GM23338 (cell line): ENCODE results near the gene LRRC4B. TPM values are rescaled to one million over a fixed set of nuclear protein-coding genes. Genes with fewer than 3 reads are reported as not detected.

ENCODE experiments used
- ATAC-seq: fragments of 200-7000 bp; cut with Tn5 transposase; 3 replicates; pipeline ENCODE4 v1.9.1; 2020
- DNase-seq: peaks from one replicate; pipeline ENCODE4 v3.0.0-alpha.2; 2015; ENCODE audit warnings: low spot score
- H2AFZ ChIP-seq: fragments of 200-600 bp; sonication (generic); 2 replicates; pipeline ENCODE4 v1.8.0; 2016; ENCODE audit warnings: antibody characterized with exemption, mild to moderate bottlenecking, moderate library complexity
- H3F3A ChIP-seq: fragments of 200-600 bp; sonication (generic); replicated peaks from 2 replicates; pipeline ENCODE4 v1.8.0; 2017; ENCODE audit warnings: antibody characterized with exemption, mixed run types, low read depth
- H3K27ac ChIP-seq: fragments of 200-600 bp; sonication (generic); 2 replicates; pipeline ENCODE4 v1.6.1; 2016; ENCODE audit warnings: low read depth
- H3K27me3 ChIP-seq: fragments of 200-600 bp; sonication (generic); 2 replicates; pipeline ENCODE4 v1.8.0; 2016; ENCODE audit warnings: mild to moderate bottlenecking, mixed run types, moderate library complexity; ENCODE audit not compliant: insufficient read depth
- H3K36me3 ChIP-seq: fragments of 200-600 bp; sonication (generic); 2 replicates; pipeline ENCODE4 v1.8.0; 2016; ENCODE audit warnings: mild to moderate bottlenecking; ENCODE audit not compliant: insufficient read depth
- H3K4me1 ChIP-seq: fragments of 200-600 bp; sonication (generic); 2 replicates; pipeline ENCODE4 v1.8.0; 2016; ENCODE audit warnings: mild to moderate bottlenecking, moderate library complexity; ENCODE audit not compliant: insufficient read depth
- H3K4me2 ChIP-seq: fragments of 200-600 bp; sonication (generic); 2 replicates; pipeline ENCODE4 v1.7.1; 2017; ENCODE audit warnings: mixed run types
- H3K4me3 ChIP-seq: fragments of 200-600 bp; sonication (generic); 2 replicates; pipeline ENCODE4 v1.6.1; 2016; ENCODE audit warnings: mixed run types
- H3K79me2 ChIP-seq: fragments of 200-600 bp; sonication (generic); replicated peaks from 2 replicates; pipeline ENCODE4 v1.8.0; 2017; ENCODE audit warnings: mild to moderate bottlenecking; ENCODE audit not compliant: insufficient read depth
- H3K9me2 ChIP-seq: fragments of 200-600 bp; sonication (generic); 2 replicates; pipeline ENCODE4 v1.8.0; 2017; ENCODE audit not compliant: insufficient read depth
- H4K20me1 ChIP-seq: fragments of 200-600 bp; sonication (generic); replicated peaks from 2 replicates; pipeline ENCODE4 v1.8.0; 2017; ENCODE audit warnings: mild to moderate bottlenecking; ENCODE audit not compliant: insufficient read depth
- H3K27ac Mint-ChIP-seq: 2 replicates; pipeline ENCODE4 v1.8.0; 2020; ENCODE audit warnings: inconsistent platforms, mild to moderate bottlenecking, moderate library complexity, mixed read lengths
- H3K27me3 Mint-ChIP-seq: 3 replicates; pipeline ENCODE4 v1.8.0; 2022; ENCODE audit warnings: low read depth, mild to moderate bottlenecking, moderate library complexity, mixed read lengths, inconsistent platforms; ENCODE audit not compliant: insufficient read depth, poor library complexity
- H3K36me3 Mint-ChIP-seq: 3 replicates; pipeline ENCODE4 v1.8.0; 2021; ENCODE audit warnings: low read depth, mild to moderate bottlenecking, inconsistent platforms, moderate library complexity, mixed read lengths
- H3K4me1 Mint-ChIP-seq: 3 replicates; pipeline ENCODE4 v1.8.0; 2020; ENCODE audit warnings: mild to moderate bottlenecking, inconsistent platforms, mixed read lengths
- H3K4me3 Mint-ChIP-seq: 3 replicates; pipeline ENCODE4 v1.8.0; 2021; ENCODE audit warnings: moderate library complexity, mild to moderate bottlenecking, inconsistent platforms, mixed read lengths
- H3K9me3 Mint-ChIP-seq: 3 replicates; pipeline ENCODE4 v1.8.0; 2020; ENCODE audit warnings: moderate library complexity, mild to moderate bottlenecking, inconsistent platforms, mixed read lengths
- CREB1 ChIP-seq: fragments of 250-450 bp; sonication (Bioruptor Pico); IDR thresholded peaks from 2 replicates; pipeline ENCODE4 v1.5.0; 2020; ENCODE audit warnings: low read depth, mild to moderate bottlenecking, moderate library complexity
- CTCF ChIP-seq, 2 experiments: fragments of 200-600 bp in 1 of 2; sonication (generic) in 1 of 2; conservative IDR thresholded peaks; 2 replicates each; pipeline versions ENCODE4 v1.5.1 to v1.6.1; 2016 to 2017; ENCODE audit warnings: antibody characterized with exemption in 2 of 2, low read depth in 2 of 2, mild to moderate bottlenecking in 2 of 2, moderate library complexity in 1 of 2
- ETS1 ChIP-seq: IDR thresholded peaks from 2 replicates; pipeline ENCODE4 v1.6.1; 2016; ENCODE audit warnings: antibody characterized with exemption
- EZH2 ChIP-seq: fragments of 200-600 bp; sonication (generic); IDR thresholded peaks from one replicate; pipeline ENCODE4 v1.8.0; 2017; ENCODE audit warnings: antibody characterized with exemption, mild to moderate bottlenecking, low read depth; ENCODE audit not compliant: unreplicated experiment
- JUNB ChIP-seq: IDR thresholded peaks from one replicate; pipeline ENCODE4 v1.6.1; 2016; ENCODE audit warnings: antibody characterized with exemption; ENCODE audit not compliant: unreplicated experiment
- NANOG ChIP-seq: IDR thresholded peaks from 2 replicates; pipeline ENCODE4 v1.6.1; 2016; ENCODE audit warnings: antibody characterized with exemption, borderline replicate concordance
- POLR2AphosphoS5 ChIP-seq: IDR thresholded peaks from 2 replicates; pipeline ENCODE4 v1.6.1; 2016; ENCODE audit warnings: antibody characterized with exemption, low read depth
- REST ChIP-seq: IDR thresholded peaks from one replicate; pipeline ENCODE4 v1.6.1; 2018; ENCODE audit warnings: antibody characterized with exemption; ENCODE audit not compliant: unreplicated experiment
- STAT1 ChIP-seq: IDR thresholded peaks from one replicate; pipeline ENCODE4 v1.6.1; 2016; ENCODE audit warnings: antibody characterized with exemption; ENCODE audit not compliant: unreplicated experiment
- ZNF114 ChIP-seq: fragments of 250-450 bp; sonication (Bioruptor Pico); IDR thresholded peaks from 2 replicates; pipeline ENCODE4 v1.5.0; 2020; ENCODE audit warnings: mild to moderate bottlenecking, moderate library complexity
- ZNF331 ChIP-seq: fragments of 250-450 bp; sonication (Bioruptor Pico); IDR thresholded peaks from 2 replicates; pipeline ENCODE4 v1.5.0; 2020; ENCODE audit warnings: low read depth, mild to moderate bottlenecking, moderate library complexity
- ZNF462 ChIP-seq: fragments of 250-450 bp; sonication (Bioruptor Pico); IDR thresholded peaks from 2 replicates; pipeline ENCODE4 v1.5.0; 2020; ENCODE audit warnings: mild to moderate bottlenecking, moderate library complexity
- polyA plus RNA-seq: library from polyadenylated mRNA; unstranded; fragments of >200 nt; fragmentation: Nextera tagmentation; extraction: Ambion mirVana; gene quantifications from 2 replicates; pipeline ENCODE4 v1.2.1, GENCODE V29; 2016
- total RNA-seq: library from RNA; depleted of rRNA; stranded (reverse); fragments of >200 nt; shearing (Covaris generic); gene quantifications from 2 replicates; pipeline ENCODE4 v1.2.3, GENCODE V29; 2014

Gene LRRC4B
- total and polyA plus RNA-seq, 2 experiments from 2014 or later: 2.0 to 13.2 TPM

- Histone ChIP-seq H3K9me2 (no peaks in the 10 kb centered on the region), H3K4me1 (peaks cover 19% of the 10 kb centered on the region; the same call in 1 of the 2 replicates), H3K27ac (no peak overlapping the region), H4K20me1 (no peaks in the 10 kb centered on the region), H3F3A (0 out of 2 replicates have a peak, but pooled peaks cover 4% of the 10 kb centered on the region), H3K4me3 (no peak overlapping the region; the same call in 1 of the 2 replicates), H2AFZ (no peak overlapping the region), H3K27me3 (peaks cover 69% of the 10 kb centered on the region), H3K36me3 (peaks cover 9% of the 10 kb centered on the region), H3K79me2 (no peaks in the 10 kb centered on the region), H3K4me2 (peak overlapping the region; percentile 69; the same call in 1 of the 2 replicates)
- Mint-ChIP-seq H3K27ac (no peak overlapping the region), H3K36me3 (peaks cover 57% of the 10 kb centered on the region), H3K9me3 (peaks cover 99% of the 10 kb centered on the region), H3K27me3 (peaks cover 5% of the 10 kb centered on the region), H3K4me1 (no peaks in the 10 kb centered on the region; the same call in 2 of the 3 replicates), H3K4me3 (no peak overlapping the region)
- DNase-seq (no peak), ATAC-seq (no peak)
- TF ChIP-seq ZNF462 (CRISPR knock-in tag): no peak
- no peak for TF ChIP-seq ETS1
- TF ChIP-seq CTCF (conservative IDR thresholded peaks at IDR 0.05; ENCODE audit: low read depth in 2 of 2): no peak
- no peak for TF ChIP-seq STAT1
- no peak for TF ChIP-seq REST
- no peak for TF ChIP-seq ZNF114
- no peak for TF ChIP-seq CREB1 (CRISPR knock-in tag)
- TF ChIP-seq ZNF331 (CRISPR knock-in tag): no peak
- no peak for TF ChIP-seq EZH2
- TF ChIP-seq NANOG: no peak
- no peak for TF ChIP-seq JUNB
- TF ChIP-seq POLR2AphosphoS5: no peak
Measured at GRCh38 chr19:50488389-50489194, 79.6 kb downstream of the LRRC4B start.
